Chondrocyte (in vitro differentiated cells): ENCODE results near the gene FOXS1. TPM values are rescaled to one million over a fixed set of nuclear protein-coding genes. Genes with fewer than 3 reads are reported as not detected.

Experiments
- DNase-seq: peaks from one replicate; pipeline ENCODE4 v3.0.0; 2021; ENCODE audit warnings: mixed read lengths, low spot score
- H3K27ac Mint-ChIP-seq: one replicate; pipeline ENCODE4 v1.8.0; 2021; ENCODE audit warnings: mild to moderate bottlenecking, moderate library complexity, mixed read lengths; ENCODE audit not compliant: unreplicated experiment
- H3K27me3 Mint-ChIP-seq: 2 replicates; pipeline ENCODE4 v1.8.0; 2021; ENCODE audit warnings: low read depth, mixed read lengths
- H3K36me3 Mint-ChIP-seq: 2 replicates; pipeline ENCODE4 v1.8.0; 2021; ENCODE audit warnings: low read depth, mixed read lengths
- H3K4me1 Mint-ChIP-seq: 2 replicates; pipeline ENCODE4 v1.8.0; 2021; ENCODE audit warnings: low read depth, mild to moderate bottlenecking, mixed read lengths
- H3K4me3 Mint-ChIP-seq: one replicate; pipeline ENCODE4 v1.8.0; 2021; ENCODE audit warnings: mild to moderate bottlenecking, moderate library complexity, mixed read lengths; ENCODE audit not compliant: unreplicated experiment
- H3K9me3 Mint-ChIP-seq: 2 replicates; pipeline ENCODE4 v1.8.0; 2021; ENCODE audit warnings: low read depth, mixed read lengths
- CTCF ChIP-seq: fragments of 200-600 bp; sonication (generic); IDR thresholded peaks from 2 replicates; pipeline ENCODE4 v1.5.0; 2021; ENCODE audit warnings: antibody characterized with exemption, mild to moderate bottlenecking, moderate library complexity
- total RNA-seq: library from RNA; stranded (reverse); gene quantifications from 3 replicates; pipeline ENCODE4 v1.2.1, GENCODE V29; 2021

FOXS1 gene
- total RNA-seq, 1 donor from 2014 or later = 192 TPM

- H3K27me3 Mint-ChIP-seq = peaks cover 2% of the 10 kb centered on the region
- no peak for DNase-seq
Measured at GRCh38 chr20:31869942-31870725, 24.7 kb upstream of the FOXS1 start, which contains the start of the genes DUSP15 and TTLL9. TSS of gene DUSP15 (minus strand) at chr20:31870527. CDS start at chr20:31870337, 190 bp downstream. TSS of gene TTLL9 (plus strand) at chr20:31870634. CDS start at chr20:31871127, 493 bp downstream.

GRCh38 chr20:31869673-31869941, 24.2 kb upstream of the FOXS1 start:
- H3K4me3 Mint-ChIP-seq = peak overlapping the region; percentile 100
- no peak for TF ChIP-seq CTCF
- peak overlapping the region; percentile 95 for H3K27ac Mint-ChIP-seq
- H3K9me3 Mint-ChIP-seq = no peaks in the 10 kb centered on the region
- H3K27me3 Mint-ChIP-seq = peaks cover 2% of the 10 kb centered on the region
- peaks cover 4% of the 10 kb centered on the region for H3K36me3 Mint-ChIP-seq
- H3K4me1 Mint-ChIP-seq = peaks cover 29% of the 10 kb centered on the region
- no peak for DNase-seq

More at GRCh38 chr20:31869942-31870725, 24.7 kb upstream of the FOXS1 start, which contains the start of the genes DUSP15 and TTLL9:
- H3K36me3 Mint-ChIP-seq = peaks cover 4% of the 10 kb centered on the region
- peak within 1 kb of the TSS; percentile 100 for H3K4me3 Mint-ChIP-seq
- TF ChIP-seq CTCF = peak; percentile 21
- H3K4me1 Mint-ChIP-seq = peaks cover 29% of the 10 kb centered on the region
- peak within 1 kb of the TSS; percentile 95 for H3K27ac Mint-ChIP-seq
- no peaks in the 10 kb centered on the region for H3K9me3 Mint-ChIP-seq

- DNase-seq = no peak
- H3K27ac Mint-ChIP-seq = peak overlapping the region; percentile 95
- H3K4me3 Mint-ChIP-seq = peak overlapping the region; percentile 100
- H3K36me3 Mint-ChIP-seq = peaks cover 4% of the 10 kb centered on the region
- H3K9me3 Mint-ChIP-seq = no peaks in the 10 kb centered on the region
- peaks cover 29% of the 10 kb centered on the region for H3K4me1 Mint-ChIP-seq
- H3K27me3 Mint-ChIP-seq = peaks cover 2% of the 10 kb centered on the region
- TF ChIP-seq CTCF = no peak
Measured at GRCh38 chr20:31868853-31869672, 23.7 kb upstream of the FOXS1 start.

- Mint-ChIP-seq H3K27me3 (peaks cover 5% of the 10 kb centered on the region), H3K9me3 (no peaks in the 10 kb centered on the region)
Measured at GRCh38 chr20:31866221-31866620, 20.8 kb upstream of the FOXS1 start.

More at GRCh38 chr20:31866221-31866620, 20.8 kb upstream of the FOXS1 start:
- Mint-ChIP-seq H3K4me1 (peaks cover 34% of the 10 kb centered on the region), H3K4me3 (no peak overlapping the region), H3K36me3 (peaks cover 4% of the 10 kb centered on the region), H3K27ac (no peak overlapping the region)
- DNase-seq = no peak
- TF ChIP-seq CTCF = no peak
